ENCODE measurements around the gene RSPH1.

- TF ChIP-seq, protein P1, sequence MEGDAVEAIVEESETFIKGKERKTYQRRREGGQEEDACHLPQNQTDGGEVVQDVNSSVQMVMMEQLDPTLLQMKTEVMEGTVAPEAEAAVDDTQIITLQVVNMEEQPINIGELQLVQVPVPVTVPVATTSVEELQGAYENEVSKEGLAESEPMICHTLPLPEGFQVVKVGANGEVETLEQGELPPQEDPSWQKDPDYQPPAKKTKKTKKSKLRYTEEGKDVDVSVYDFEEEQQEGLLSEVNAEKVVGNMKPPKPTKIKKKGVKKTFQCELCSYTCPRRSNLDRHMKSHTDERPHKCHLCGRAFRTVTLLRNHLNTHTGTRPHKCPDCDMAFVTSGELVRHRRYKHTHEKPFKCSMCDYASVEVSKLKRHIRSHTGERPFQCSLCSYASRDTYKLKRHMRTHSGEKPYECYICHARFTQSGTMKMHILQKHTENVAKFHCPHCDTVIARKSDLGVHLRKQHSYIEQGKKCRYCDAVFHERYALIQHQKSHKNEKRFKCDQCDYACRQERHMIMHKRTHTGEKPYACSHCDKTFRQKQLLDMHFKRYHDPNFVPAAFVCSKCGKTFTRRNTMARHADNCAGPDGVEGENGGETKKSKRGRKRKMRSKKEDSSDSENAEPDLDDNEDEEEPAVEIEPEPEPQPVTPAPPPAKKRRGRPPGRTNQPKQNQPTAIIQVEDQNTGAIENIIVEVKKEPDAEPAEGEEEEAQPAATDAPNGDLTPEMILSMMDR (IDR thresholded peaks at IDR 0.05): peak in 2 of 3 experiments; percentile 31 to 60
- TF ChIP-seq POLR2A (IDR thresholded peaks at IDR 0.05; ENCODE audit: low read depth): no peak
- no peak for TF ChIP-seq POLR2AphosphoS5 (IDR thresholded peaks at IDR 0.05)
Measured at GRCh38 chr21:42537106-42537742, 41.2 kb upstream of the RSPH1 start.
